GM12892 (cell line): ENCODE data around the gene BRCA2.

ENCODE experiments used
- POLR2A ChIP-seq: IDR thresholded peaks from 2 replicates; pipeline ENCODE4 v1.6.1; 2011; ENCODE audit warnings: low read depth, low read length, control low read depth
- POLR2AphosphoS5 ChIP-seq: IDR thresholded peaks from 2 replicates; pipeline ENCODE4 v1.6.1; 2011; ENCODE audit warnings: low read depth, low read length, control low read depth

DNA sequence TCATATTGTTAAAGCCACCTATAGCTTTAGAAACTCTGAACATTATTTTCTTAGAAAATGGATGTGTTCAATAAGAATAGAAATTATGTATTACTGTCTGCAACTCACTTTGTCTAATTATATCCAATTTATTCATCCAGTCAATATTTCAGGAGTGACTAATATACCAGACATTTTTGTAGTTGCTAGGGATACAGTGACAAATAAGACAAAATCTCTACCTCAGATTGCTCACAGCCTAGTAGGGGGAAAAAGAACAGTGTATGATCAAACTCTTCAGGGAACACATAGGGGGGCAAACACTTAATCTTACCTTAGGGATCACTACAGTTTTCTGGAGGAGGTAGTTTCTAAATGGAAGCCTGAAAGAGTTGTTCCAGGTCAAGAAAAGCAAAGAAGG lies 8.6 kb downstream of the BRCA2 start:
- TF ChIP-seq POLR2A (no peak), POLR2AphosphoS5 (no peak)
